ENCODE results near the gene RNF151. TPM values are rescaled to one million over a fixed set of nuclear protein-coding genes. Genes with fewer than 3 reads are reported as not detected.

RNF151 gene
- total and polyA plus RNA-seq, 10 donors = 0.16 to 0.26 (median 0.17) TPM; not detected in 7

DNA sequence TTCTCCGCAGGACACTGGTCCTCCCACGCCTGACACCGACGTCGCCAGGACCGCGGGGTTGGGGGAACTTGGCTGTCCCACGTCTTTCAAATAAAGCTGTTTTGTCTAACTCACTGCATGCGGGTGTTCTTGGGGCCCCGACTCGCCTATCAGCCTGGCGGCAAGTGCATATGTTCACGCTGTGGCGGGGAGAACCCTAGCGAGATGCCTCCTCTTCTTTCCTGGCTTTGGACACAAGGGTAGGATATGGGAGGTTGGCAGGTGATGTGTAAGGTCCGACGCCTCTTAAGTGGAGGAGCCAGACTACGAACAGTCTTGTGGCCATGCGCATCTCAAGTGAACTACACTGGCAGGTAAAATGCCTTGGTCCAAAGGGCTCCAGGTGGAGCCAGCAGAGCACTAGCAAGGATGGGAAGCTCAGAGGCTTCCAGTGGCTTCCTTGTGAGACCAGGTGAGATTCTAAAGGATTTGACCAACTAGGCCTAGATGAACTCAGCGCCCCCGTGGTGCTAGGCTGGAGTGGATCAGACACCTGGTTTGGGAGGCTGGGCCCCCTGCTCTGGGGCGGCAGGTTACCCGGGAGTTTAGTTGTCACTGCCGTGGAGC lies 1.2 kb upstream of the RNF151 start:
- H3K27ac ChIP-seq = peak overlapping the region; percentile 80 to 99 (median 98)
- peaks cover 23 to 62% (median 53%) of the 10 kb centered on the region in 6 donors for H3K4me1 ChIP-seq
- WGBS, 5 donors = 21 to 65% (median 22%) methylated on average over 9 to 24 of the region's 24 CpGs
- peak overlapping the region; percentile 66 to 94 (median 81) for H3K4me3 ChIP-seq
- H3K27me3 ChIP-seq (replicated peaks in 1 of 7) = no peaks in the 10 kb centered on the region
- no peak for DNase-seq
- no peak for TF ChIP-seq POLR2AphosphoS5 (IDR thresholded peaks at IDR 0.05)
- TF ChIP-seq POLR2A (IDR thresholded peaks at IDR 0.05) = no peak
- TF ChIP-seq, protein P1, sequence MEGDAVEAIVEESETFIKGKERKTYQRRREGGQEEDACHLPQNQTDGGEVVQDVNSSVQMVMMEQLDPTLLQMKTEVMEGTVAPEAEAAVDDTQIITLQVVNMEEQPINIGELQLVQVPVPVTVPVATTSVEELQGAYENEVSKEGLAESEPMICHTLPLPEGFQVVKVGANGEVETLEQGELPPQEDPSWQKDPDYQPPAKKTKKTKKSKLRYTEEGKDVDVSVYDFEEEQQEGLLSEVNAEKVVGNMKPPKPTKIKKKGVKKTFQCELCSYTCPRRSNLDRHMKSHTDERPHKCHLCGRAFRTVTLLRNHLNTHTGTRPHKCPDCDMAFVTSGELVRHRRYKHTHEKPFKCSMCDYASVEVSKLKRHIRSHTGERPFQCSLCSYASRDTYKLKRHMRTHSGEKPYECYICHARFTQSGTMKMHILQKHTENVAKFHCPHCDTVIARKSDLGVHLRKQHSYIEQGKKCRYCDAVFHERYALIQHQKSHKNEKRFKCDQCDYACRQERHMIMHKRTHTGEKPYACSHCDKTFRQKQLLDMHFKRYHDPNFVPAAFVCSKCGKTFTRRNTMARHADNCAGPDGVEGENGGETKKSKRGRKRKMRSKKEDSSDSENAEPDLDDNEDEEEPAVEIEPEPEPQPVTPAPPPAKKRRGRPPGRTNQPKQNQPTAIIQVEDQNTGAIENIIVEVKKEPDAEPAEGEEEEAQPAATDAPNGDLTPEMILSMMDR (IDR thresholded peaks at IDR 0.05 in 8 of 11, conservative IDR thresholded peaks at IDR 0.05 in 3 of 11) = no peak
- H3K36me3 ChIP-seq = peaks cover 0 to 40% (median 26%) of the 10 kb centered on the region in 6 donors
- H3K9me3 ChIP-seq = no peaks in the 10 kb centered on the region
- intact Hi-C loops (cut with DNase I; ENCODE audit: low total_unique reads) = no loop called here

GRCh38 chr16:1968146-1968953 lies 1.7 kb downstream of the RNF151 start:
- 92 to 94% (median 93%) methylated on average over 39 to 41 of the region's 41 CpGs for WGBS, 5 donors
- intact Hi-C loops (cut with DNase I; ENCODE audit: low total_unique reads) = no loop called here

DNA sequence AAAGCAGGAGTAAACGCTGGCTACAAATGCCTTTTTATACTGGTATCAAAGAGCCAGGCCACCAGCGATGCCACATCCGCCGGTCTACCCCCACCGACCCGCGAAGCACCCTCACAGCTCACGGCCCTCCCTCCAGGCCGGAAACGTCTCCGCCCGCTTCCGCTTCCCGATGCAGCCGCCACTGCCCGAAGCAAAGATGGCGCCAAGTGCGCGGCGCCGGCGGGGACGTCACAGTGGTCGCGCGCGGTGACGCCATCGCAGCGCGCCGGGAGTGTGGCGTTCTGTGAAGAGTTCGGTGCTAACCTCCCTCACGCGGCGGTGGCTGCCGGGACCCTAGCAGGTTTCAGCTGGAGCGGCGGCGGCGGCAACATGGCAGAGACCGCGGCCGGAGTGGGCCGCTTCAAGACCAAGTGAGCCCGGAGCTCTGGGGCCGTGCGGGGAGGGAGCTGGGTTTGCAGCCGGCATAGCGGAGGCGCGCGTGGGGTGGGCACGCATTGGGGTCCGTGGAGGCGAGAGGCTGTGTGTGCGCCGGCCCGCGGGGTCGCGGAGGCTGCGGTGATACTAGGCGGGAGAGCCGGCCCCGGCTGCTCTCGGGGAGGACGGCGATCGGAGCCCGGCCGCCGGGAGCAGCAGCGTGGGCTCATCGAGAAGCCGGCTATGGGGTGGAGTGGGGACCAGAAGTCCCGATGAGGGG lies 5.3 kb downstream of the RNF151 start, which contains the start of gene TBL3:
TSS of gene TBL3 (plus strand) at position 258 of the 694 bp plus-strand sequence. CDS start at position 370, 112 bp downstream.
- 0 to 1% (median 0%) methylated on average over 56 to 78 of the region's 78 CpGs for WGBS, 5 donors
- H3K4me1 ChIP-seq = peaks cover 18 to 37% (median 33%) of the 10 kb centered on the region in 6 donors
- H3K27ac ChIP-seq = peak within 1 kb of the TSS; percentile 91 to 98 (median 95)
- peak; percentile 99 for DNase-seq
- peaks cover 13 to 36% (median 31%) of the 10 kb centered on the region in 6 donors for H3K36me3 ChIP-seq
- intact Hi-C loops (cut with DNase I; ENCODE audit: low total_unique reads) = no loop called here
- no peaks in the 10 kb centered on the region for H3K9me3 ChIP-seq
- H3K4me3 ChIP-seq = peak within 1 kb of the TSS; percentile 89 to 99 (median 96)
- peaks cover 0 to 35% (median 0%) of the 10 kb centered on the region in 7 donors for H3K27me3 ChIP-seq (replicated peaks in 1 of 7)
- TF ChIP-seq POLR2AphosphoS5 (IDR thresholded peaks at IDR 0.05) (peak; percentile 99 to 100 (median 100)), POLR2A (IDR thresholded peaks at IDR 0.05) (peak; percentile 68 to 98 (median 83))
- TF ChIP-seq, protein P1 (IDR thresholded peaks at IDR 0.05 in 8 of 11, conservative IDR thresholded peaks at IDR 0.05 in 3 of 11) = peak in 3 of 11 experiments; percentile 26 to 42 (median 32)

More at GRCh38 chr16:1968146-1968953, 1.7 kb downstream of the RNF151 start:
- peaks cover 31 to 57% (median 49%) of the 10 kb centered on the region in 6 donors for H3K4me1 ChIP-seq
- no peaks in the 10 kb centered on the region for H3K9me3 ChIP-seq
- H3K27ac ChIP-seq = no peak overlapping the region
- peaks cover 0 to 12% (median under 1%) of the 10 kb centered on the region in 6 donors for H3K36me3 ChIP-seq
- H3K4me3 ChIP-seq = no peak overlapping the region
- no peak for DNase-seq
- TF ChIP-seq POLR2A (IDR thresholded peaks at IDR 0.05) (no peak), POLR2AphosphoS5 (IDR thresholded peaks at IDR 0.05) (no peak)
- TF ChIP-seq, protein P1 (IDR thresholded peaks at IDR 0.05 in 8 of 11, conservative IDR thresholded peaks at IDR 0.05 in 3 of 11) = no peak
- no peaks in the 10 kb centered on the region for H3K27me3 ChIP-seq (replicated peaks in 1 of 7)

All from spleen (tissue), 11 donors.